GM23338 (cell line): ENCODE data around the gene DCAF10. TPM values are rescaled to one million over a fixed set of nuclear protein-coding genes. Genes with fewer than 3 reads are reported as not detected.

Experiments used
- ATAC-seq: fragments of 200-7000 bp; cut with Tn5 transposase; 3 replicates; pipeline ENCODE4 v1.9.1; 2020
- DNase-seq: peaks from one replicate; pipeline ENCODE4 v3.0.0-alpha.2; 2015; ENCODE audit warnings: low spot score
- H2AFZ ChIP-seq: fragments of 200-600 bp; sonication (generic); 2 replicates; pipeline ENCODE4 v1.8.0; 2016; ENCODE audit warnings: antibody characterized with exemption, mild to moderate bottlenecking, moderate library complexity
- H3F3A ChIP-seq: fragments of 200-600 bp; sonication (generic); replicated peaks from 2 replicates; pipeline ENCODE4 v1.8.0; 2017; ENCODE audit warnings: antibody characterized with exemption, mixed run types, low read depth
- H3K27ac ChIP-seq: fragments of 200-600 bp; sonication (generic); 2 replicates; pipeline ENCODE4 v1.6.1; 2016; ENCODE audit warnings: low read depth
- H3K27me3 ChIP-seq: fragments of 200-600 bp; sonication (generic); 2 replicates; pipeline ENCODE4 v1.8.0; 2016; ENCODE audit warnings: mild to moderate bottlenecking, mixed run types, moderate library complexity; ENCODE audit not compliant: insufficient read depth
- H3K36me3 ChIP-seq: fragments of 200-600 bp; sonication (generic); 2 replicates; pipeline ENCODE4 v1.8.0; 2016; ENCODE audit warnings: mild to moderate bottlenecking; ENCODE audit not compliant: insufficient read depth
- H3K4me1 ChIP-seq: fragments of 200-600 bp; sonication (generic); 2 replicates; pipeline ENCODE4 v1.8.0; 2016; ENCODE audit warnings: mild to moderate bottlenecking, moderate library complexity; ENCODE audit not compliant: insufficient read depth
- H3K4me2 ChIP-seq: fragments of 200-600 bp; sonication (generic); 2 replicates; pipeline ENCODE4 v1.7.1; 2017; ENCODE audit warnings: mixed run types
- H3K4me3 ChIP-seq: fragments of 200-600 bp; sonication (generic); 2 replicates; pipeline ENCODE4 v1.6.1; 2016; ENCODE audit warnings: mixed run types
- H3K79me2 ChIP-seq: fragments of 200-600 bp; sonication (generic); replicated peaks from 2 replicates; pipeline ENCODE4 v1.8.0; 2017; ENCODE audit warnings: mild to moderate bottlenecking; ENCODE audit not compliant: insufficient read depth
- H3K9me2 ChIP-seq: fragments of 200-600 bp; sonication (generic); 2 replicates; pipeline ENCODE4 v1.8.0; 2017; ENCODE audit not compliant: insufficient read depth
- H4K20me1 ChIP-seq: fragments of 200-600 bp; sonication (generic); replicated peaks from 2 replicates; pipeline ENCODE4 v1.8.0; 2017; ENCODE audit warnings: mild to moderate bottlenecking; ENCODE audit not compliant: insufficient read depth
- H3K27ac Mint-ChIP-seq: 2 replicates; pipeline ENCODE4 v1.8.0; 2020; ENCODE audit warnings: inconsistent platforms, mild to moderate bottlenecking, moderate library complexity, mixed read lengths
- H3K27me3 Mint-ChIP-seq: 3 replicates; pipeline ENCODE4 v1.8.0; 2022; ENCODE audit warnings: low read depth, mild to moderate bottlenecking, moderate library complexity, mixed read lengths, inconsistent platforms; ENCODE audit not compliant: insufficient read depth, poor library complexity
- H3K36me3 Mint-ChIP-seq: 3 replicates; pipeline ENCODE4 v1.8.0; 2021; ENCODE audit warnings: low read depth, mild to moderate bottlenecking, inconsistent platforms, moderate library complexity, mixed read lengths
- H3K4me1 Mint-ChIP-seq: 3 replicates; pipeline ENCODE4 v1.8.0; 2020; ENCODE audit warnings: mild to moderate bottlenecking, inconsistent platforms, mixed read lengths
- H3K4me3 Mint-ChIP-seq: 3 replicates; pipeline ENCODE4 v1.8.0; 2021; ENCODE audit warnings: moderate library complexity, mild to moderate bottlenecking, inconsistent platforms, mixed read lengths
- H3K9me3 Mint-ChIP-seq: 3 replicates; pipeline ENCODE4 v1.8.0; 2020; ENCODE audit warnings: moderate library complexity, mild to moderate bottlenecking, inconsistent platforms, mixed read lengths
- CREB1 ChIP-seq: fragments of 250-450 bp; sonication (Bioruptor Pico); IDR thresholded peaks from 2 replicates; pipeline ENCODE4 v1.5.0; 2020; ENCODE audit warnings: low read depth, mild to moderate bottlenecking, moderate library complexity
- ETS1 ChIP-seq: IDR thresholded peaks from 2 replicates; pipeline ENCODE4 v1.6.1; 2016; ENCODE audit warnings: antibody characterized with exemption
- EZH2 ChIP-seq: fragments of 200-600 bp; sonication (generic); IDR thresholded peaks from one replicate; pipeline ENCODE4 v1.8.0; 2017; ENCODE audit warnings: antibody characterized with exemption, mild to moderate bottlenecking, low read depth; ENCODE audit not compliant: unreplicated experiment
- EZH2phosphoT487 ChIP-seq: fragments of 200-600 bp; sonication (generic); IDR thresholded peaks from one replicate; pipeline ENCODE4 v1.8.1; 2018; ENCODE audit warnings: antibody characterized with exemption; ENCODE audit not compliant: unreplicated experiment
- JUNB ChIP-seq: IDR thresholded peaks from one replicate; pipeline ENCODE4 v1.6.1; 2016; ENCODE audit warnings: antibody characterized with exemption; ENCODE audit not compliant: unreplicated experiment
- NANOG ChIP-seq: IDR thresholded peaks from 2 replicates; pipeline ENCODE4 v1.6.1; 2016; ENCODE audit warnings: antibody characterized with exemption, borderline replicate concordance
- POLR2AphosphoS5 ChIP-seq: IDR thresholded peaks from 2 replicates; pipeline ENCODE4 v1.6.1; 2016; ENCODE audit warnings: antibody characterized with exemption, low read depth
- REST ChIP-seq: IDR thresholded peaks from one replicate; pipeline ENCODE4 v1.6.1; 2018; ENCODE audit warnings: antibody characterized with exemption; ENCODE audit not compliant: unreplicated experiment
- STAT1 ChIP-seq: IDR thresholded peaks from one replicate; pipeline ENCODE4 v1.6.1; 2016; ENCODE audit warnings: antibody characterized with exemption; ENCODE audit not compliant: unreplicated experiment
- ZNF114 ChIP-seq: fragments of 250-450 bp; sonication (Bioruptor Pico); IDR thresholded peaks from 2 replicates; pipeline ENCODE4 v1.5.0; 2020; ENCODE audit warnings: mild to moderate bottlenecking, moderate library complexity
- ZNF331 ChIP-seq: fragments of 250-450 bp; sonication (Bioruptor Pico); IDR thresholded peaks from 2 replicates; pipeline ENCODE4 v1.5.0; 2020; ENCODE audit warnings: low read depth, mild to moderate bottlenecking, moderate library complexity
- polyA plus RNA-seq: library from polyadenylated mRNA; unstranded; fragments of >200 nt; fragmentation: Nextera tagmentation; extraction: Ambion mirVana; gene quantifications from 2 replicates; pipeline ENCODE4 v1.2.1, GENCODE V29; 2016
- total RNA-seq: library from RNA; depleted of rRNA; stranded (reverse); fragments of >200 nt; shearing (Covaris generic); gene quantifications from 2 replicates; pipeline ENCODE4 v1.2.3, GENCODE V29; 2014
- TF ChIP-seq, protein P1 (sequence below), 2 experiments: fragments of 200-600 bp in 1 of 2; sonication (generic) in 1 of 2; conservative IDR thresholded peaks; 2 replicates each; pipeline versions ENCODE4 v1.5.1 to v1.6.1; 2016 to 2017; ENCODE audit warnings: antibody characterized with exemption in 2 of 2, low read depth in 2 of 2, mild to moderate bottlenecking in 2 of 2, moderate library complexity in 1 of 2
- TF ChIP-seq, protein P2 (sequence below): fragments of 250-450 bp; sonication (Bioruptor Pico); IDR thresholded peaks from 2 replicates; pipeline ENCODE4 v1.5.0; 2020; ENCODE audit warnings: mild to moderate bottlenecking, moderate library complexity

The DCAF10 gene
- total and polyA plus RNA-seq, 2 experiments from 2014 or later = 6.6 to 11.5 TPM

- Histone ChIP-seq H3K27ac (no peak overlapping the region), H3F3A (no peaks in the 10 kb centered on the region), H3K4me3 (peak overlapping the region; percentile 95), H4K20me1 (peaks cover 3% of the 10 kb centered on the region; the same call in 1 of the 2 replicates), H2AFZ (peak overlapping the region; percentile 100), H3K27me3 (no peaks in the 10 kb centered on the region), H3K36me3 (no peaks in the 10 kb centered on the region), H3K9me2 (peaks cover 6% of the 10 kb centered on the region; the same call in 1 of the 2 replicates), H3K4me1 (peaks cover 6% of the 10 kb centered on the region; the same call in 1 of the 2 replicates), H3K4me2 (peak overlapping the region; percentile 99), H3K79me2 (0 out of 2 replicates have a peak, but pooled peaks cover 3% of the 10 kb centered on the region)
- Mint-ChIP-seq H3K36me3 (peaks cover 5% of the 10 kb centered on the region; the same call in 1 of the 3 replicates), H3K9me3 (peaks cover 6% of the 10 kb centered on the region; the same call in 2 of the 3 replicates), H3K27me3 (peaks cover 7% of the 10 kb centered on the region), H3K4me1 (peaks cover 9% of the 10 kb centered on the region; the same call in 2 of the 3 replicates), H3K27ac (no peak overlapping the region), H3K4me3 (peak overlapping the region; percentile 95)
- DNase-seq = no peak
- TF ChIP-seq, protein P1, sequence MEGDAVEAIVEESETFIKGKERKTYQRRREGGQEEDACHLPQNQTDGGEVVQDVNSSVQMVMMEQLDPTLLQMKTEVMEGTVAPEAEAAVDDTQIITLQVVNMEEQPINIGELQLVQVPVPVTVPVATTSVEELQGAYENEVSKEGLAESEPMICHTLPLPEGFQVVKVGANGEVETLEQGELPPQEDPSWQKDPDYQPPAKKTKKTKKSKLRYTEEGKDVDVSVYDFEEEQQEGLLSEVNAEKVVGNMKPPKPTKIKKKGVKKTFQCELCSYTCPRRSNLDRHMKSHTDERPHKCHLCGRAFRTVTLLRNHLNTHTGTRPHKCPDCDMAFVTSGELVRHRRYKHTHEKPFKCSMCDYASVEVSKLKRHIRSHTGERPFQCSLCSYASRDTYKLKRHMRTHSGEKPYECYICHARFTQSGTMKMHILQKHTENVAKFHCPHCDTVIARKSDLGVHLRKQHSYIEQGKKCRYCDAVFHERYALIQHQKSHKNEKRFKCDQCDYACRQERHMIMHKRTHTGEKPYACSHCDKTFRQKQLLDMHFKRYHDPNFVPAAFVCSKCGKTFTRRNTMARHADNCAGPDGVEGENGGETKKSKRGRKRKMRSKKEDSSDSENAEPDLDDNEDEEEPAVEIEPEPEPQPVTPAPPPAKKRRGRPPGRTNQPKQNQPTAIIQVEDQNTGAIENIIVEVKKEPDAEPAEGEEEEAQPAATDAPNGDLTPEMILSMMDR (conservative IDR thresholded peaks at IDR 0.05; ENCODE audit: low read depth in 2 of 2) = no peak
- TF ChIP-seq JUNB (no peak), CREB1 (CRISPR knock-in tag) (no peak), EZH2 (no peak), EZH2phosphoT487 (no peak), ETS1 (no peak), POLR2AphosphoS5 (no peak), REST (no peak), STAT1 (no peak), ZNF114 (CRISPR knock-in tag) (no peak), NANOG (no peak), ZNF331 (CRISPR knock-in tag) (no peak)
- TF ChIP-seq, protein P2, sequence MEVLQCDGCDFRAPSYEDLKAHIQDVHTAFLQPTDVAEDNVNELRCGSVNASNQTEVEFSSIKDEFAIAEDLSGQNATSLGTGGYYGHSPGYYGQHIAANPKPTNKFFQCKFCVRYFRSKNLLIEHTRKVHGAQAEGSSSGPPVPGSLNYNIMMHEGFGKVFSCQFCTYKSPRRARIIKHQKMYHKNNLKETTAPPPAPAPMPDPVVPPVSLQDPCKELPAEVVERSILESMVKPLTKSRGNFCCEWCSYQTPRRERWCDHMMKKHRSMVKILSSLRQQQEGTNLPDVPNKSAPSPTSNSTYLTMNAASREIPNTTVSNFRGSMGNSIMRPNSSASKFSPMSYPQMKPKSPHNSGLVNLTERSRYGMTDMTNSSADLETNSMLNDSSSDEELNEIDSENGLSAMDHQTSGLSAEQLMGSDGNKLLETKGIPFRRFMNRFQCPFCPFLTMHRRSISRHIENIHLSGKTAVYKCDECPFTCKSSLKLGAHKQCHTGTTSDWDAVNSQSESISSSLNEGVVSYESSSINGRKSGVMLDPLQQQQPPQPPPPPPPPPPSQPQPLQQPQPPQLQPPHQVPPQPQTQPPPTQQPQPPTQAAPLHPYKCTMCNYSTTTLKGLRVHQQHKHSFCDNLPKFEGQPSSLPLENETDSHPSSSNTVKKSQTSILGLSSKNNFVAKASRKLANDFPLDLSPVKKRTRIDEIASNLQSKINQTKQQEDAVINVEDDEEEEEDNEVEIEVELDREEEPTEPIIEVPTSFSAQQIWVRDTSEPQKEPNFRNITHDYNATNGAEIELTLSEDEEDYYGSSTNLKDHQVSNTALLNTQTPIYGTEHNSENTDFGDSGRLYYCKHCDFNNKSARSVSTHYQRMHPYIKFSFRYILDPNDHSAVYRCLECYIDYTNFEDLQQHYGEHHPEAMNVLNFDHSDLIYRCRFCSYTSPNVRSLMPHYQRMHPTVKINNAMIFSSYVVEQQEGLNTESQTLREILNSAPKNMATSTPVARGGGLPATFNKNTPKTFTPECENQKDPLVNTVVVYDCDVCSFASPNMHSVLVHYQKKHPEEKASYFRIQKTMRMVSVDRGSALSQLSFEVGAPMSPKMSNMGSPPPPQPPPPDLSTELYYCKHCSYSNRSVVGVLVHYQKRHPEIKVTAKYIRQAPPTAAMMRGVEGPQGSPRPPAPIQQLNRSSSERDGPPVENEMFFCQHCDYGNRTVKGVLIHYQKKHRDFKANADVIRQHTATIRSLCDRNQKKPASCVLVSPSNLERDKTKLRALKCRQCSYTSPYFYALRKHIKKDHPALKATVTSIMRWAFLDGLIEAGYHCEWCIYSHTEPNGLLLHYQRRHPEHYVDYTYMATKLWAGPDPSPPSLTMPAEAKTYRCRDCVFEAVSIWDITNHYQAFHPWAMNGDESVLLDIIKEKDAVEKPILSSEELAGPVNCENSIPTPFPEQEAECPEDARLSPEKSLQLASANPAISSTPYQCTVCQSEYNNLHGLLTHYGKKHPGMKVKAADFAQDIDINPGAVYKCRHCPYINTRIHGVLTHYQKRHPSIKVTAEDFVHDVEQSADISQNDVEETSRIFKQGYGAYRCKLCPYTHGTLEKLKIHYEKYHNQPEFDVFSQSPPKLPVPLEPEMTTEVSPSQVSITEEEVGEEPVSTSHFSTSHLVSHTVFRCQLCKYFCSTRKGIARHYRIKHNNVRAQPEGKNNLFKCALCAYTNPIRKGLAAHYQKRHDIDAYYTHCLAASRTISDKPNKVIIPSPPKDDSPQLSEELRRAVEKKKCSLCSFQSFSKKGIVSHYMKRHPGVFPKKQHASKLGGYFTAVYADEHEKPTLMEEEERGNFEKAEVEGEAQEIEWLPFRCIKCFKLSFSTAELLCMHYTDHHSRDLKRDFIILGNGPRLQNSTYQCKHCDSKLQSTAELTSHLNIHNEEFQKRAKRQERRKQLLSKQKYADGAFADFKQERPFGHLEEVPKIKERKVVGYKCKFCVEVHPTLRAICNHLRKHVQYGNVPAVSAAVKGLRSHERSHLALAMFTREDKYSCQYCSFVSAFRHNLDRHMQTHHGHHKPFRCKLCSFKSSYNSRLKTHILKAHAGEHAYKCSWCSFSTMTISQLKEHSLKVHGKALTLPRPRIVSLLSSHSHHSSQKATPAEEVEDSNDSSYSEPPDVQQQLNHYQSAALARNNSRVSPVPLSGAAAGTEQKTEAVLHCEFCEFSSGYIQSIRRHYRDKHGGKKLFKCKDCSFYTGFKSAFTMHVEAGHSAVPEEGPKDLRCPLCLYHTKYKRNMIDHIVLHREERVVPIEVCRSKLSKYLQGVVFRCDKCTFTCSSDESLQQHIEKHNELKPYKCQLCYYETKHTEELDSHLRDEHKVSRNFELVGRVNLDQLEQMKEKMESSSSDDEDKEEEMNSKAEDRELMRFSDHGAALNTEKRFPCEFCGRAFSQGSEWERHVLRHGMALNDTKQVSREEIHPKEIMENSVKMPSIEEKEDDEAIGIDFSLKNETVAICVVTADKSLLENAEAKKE (CRISPR knock-in tag) = no peak
- no peak for ATAC-seq
These were observed 47.7 kb upstream of the DCAF10 start for GRCh38 chr9:37752642-37753488.
